WERI-Rb-1 (cell line): ENCODE data around the gene TMSB4X.
"Not testable (repeated sequence)": the region's sequence is repeated elsewhere in the genome, so short reads cannot be mapped to it uniquely, and the experiment has no call there.

Experiments used
- DNase-seq: peaks from one replicate; pipeline ENCODE4 v3.0.0-alpha.2; 2020
- H3K27ac ChIP-seq: fragments of 250-450 bp; sonication (Bioruptor Pico); 2 replicates; pipeline ENCODE4 v1.5.1; 2020; ENCODE audit warnings: mild to moderate bottlenecking, moderate library complexity
- H3K27me3 ChIP-seq: fragments of 250-450 bp; sonication (Bioruptor Pico); 2 replicates; pipeline ENCODE4 v1.5.1; 2021; ENCODE audit warnings: mild to moderate bottlenecking, low read depth, moderate library complexity; ENCODE audit not compliant: insufficient read depth, severe bottlenecking
- H3K36me3 ChIP-seq: fragments of 250-450 bp; sonication (Bioruptor Pico); 2 replicates; pipeline ENCODE4 v1.5.1; 2020; ENCODE audit warnings: mild to moderate bottlenecking, moderate library complexity
- H3K4me3 ChIP-seq: 2 replicates; pipeline ENCODE4 v1.5.1; 2011; ENCODE audit warnings: low read depth, mild to moderate bottlenecking, control low read depth, low read length
- H3K9me3 ChIP-seq: fragments of 250-450 bp; sonication (Bioruptor Pico); 2 replicates; pipeline ENCODE4 v1.5.1; 2021; ENCODE audit warnings: mild to moderate bottlenecking, moderate library complexity; ENCODE audit not compliant: severe bottlenecking
- TF ChIP-seq, protein P1 (sequence below): IDR thresholded peaks from 2 replicates; pipeline ENCODE4 v1.5.1; 2011; ENCODE audit warnings: low read depth, mild to moderate bottlenecking, control low read depth, inconsistent platforms, low read length

Gene TMSB4X

DNA sequence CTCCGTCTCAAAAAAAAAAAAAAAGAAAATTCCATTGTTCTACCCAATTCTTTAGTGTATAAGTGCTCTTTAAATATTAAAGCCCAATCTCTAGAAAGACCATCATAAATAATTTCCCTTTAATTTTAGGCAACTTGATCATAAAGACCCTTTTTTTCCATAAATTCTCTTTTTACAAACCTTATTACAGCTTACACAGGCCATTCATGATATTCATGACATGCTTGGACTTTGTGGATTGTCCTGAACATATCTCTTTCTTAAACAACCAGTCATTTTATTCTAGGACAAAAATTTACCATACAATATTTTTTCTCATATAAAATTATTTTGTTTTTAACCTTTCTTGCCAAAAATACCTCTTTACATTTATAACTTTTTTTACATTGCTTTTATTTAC is 38.0 kb upstream of the TMSB4X start:
- TF ChIP-seq, protein P1, sequence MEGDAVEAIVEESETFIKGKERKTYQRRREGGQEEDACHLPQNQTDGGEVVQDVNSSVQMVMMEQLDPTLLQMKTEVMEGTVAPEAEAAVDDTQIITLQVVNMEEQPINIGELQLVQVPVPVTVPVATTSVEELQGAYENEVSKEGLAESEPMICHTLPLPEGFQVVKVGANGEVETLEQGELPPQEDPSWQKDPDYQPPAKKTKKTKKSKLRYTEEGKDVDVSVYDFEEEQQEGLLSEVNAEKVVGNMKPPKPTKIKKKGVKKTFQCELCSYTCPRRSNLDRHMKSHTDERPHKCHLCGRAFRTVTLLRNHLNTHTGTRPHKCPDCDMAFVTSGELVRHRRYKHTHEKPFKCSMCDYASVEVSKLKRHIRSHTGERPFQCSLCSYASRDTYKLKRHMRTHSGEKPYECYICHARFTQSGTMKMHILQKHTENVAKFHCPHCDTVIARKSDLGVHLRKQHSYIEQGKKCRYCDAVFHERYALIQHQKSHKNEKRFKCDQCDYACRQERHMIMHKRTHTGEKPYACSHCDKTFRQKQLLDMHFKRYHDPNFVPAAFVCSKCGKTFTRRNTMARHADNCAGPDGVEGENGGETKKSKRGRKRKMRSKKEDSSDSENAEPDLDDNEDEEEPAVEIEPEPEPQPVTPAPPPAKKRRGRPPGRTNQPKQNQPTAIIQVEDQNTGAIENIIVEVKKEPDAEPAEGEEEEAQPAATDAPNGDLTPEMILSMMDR = no peak
- Histone ChIP-seq H3K9me3 (peaks cover 3% of the 10 kb centered on the region), H3K4me3 (no peak overlapping the region), H3K36me3 (no peaks in the 10 kb centered on the region), H3K27ac (no peak overlapping the region), H3K27me3 (peaks cover 7% of the 10 kb centered on the region)
- no peak for DNase-seq

DNA sequence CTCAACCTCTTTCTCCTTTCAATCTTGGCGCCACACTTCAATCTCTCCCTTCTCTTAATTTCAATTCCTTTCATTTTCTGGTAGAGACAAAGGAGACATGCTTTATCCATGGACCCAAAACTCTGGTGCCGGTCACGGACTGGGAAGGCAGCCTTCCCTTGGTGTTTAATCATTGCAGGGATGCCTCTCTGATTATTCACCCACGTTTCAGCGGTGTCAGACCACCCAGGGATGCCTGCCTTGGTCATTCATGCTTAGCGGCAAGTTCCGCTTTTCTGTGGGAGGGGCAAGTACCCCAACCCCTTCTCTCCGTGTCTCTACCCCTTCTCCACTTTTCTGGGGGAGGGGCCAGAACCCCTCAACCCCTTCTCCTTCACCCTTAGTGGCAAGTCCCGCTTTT is 34.4 kb upstream of the TMSB4X start:
- H3K36me3 ChIP-seq, H3K4me3 ChIP-seq, H3K27ac ChIP-seq, H3K9me3 ChIP-seq, DNase-seq, H3K27me3 ChIP-seq: not testable (repeated sequence)

DNA sequence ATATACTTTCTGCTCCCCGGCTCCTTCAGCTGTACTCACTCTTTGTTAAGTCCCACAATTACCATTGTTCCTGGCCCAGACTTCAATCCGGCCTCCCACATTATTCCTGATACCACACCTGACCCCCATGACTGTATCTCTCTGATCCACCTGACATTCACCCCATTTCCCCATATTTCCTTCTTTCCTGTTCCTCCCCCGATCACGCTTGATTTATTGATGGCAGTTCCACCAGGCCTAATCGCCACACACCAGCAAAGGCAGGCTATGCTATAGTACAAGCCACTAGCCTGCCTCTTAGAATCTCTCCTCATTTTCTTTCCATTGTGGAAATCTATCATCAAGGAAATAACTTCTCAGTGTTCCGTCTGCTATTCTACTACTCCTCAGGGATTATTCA is 31.3 kb upstream of the TMSB4X start:
- not testable (repeated sequence) for H3K36me3 ChIP-seq, DNase-seq, H3K9me3 ChIP-seq, H3K4me3 ChIP-seq, H3K27me3 ChIP-seq, H3K27ac ChIP-seq

DNA sequence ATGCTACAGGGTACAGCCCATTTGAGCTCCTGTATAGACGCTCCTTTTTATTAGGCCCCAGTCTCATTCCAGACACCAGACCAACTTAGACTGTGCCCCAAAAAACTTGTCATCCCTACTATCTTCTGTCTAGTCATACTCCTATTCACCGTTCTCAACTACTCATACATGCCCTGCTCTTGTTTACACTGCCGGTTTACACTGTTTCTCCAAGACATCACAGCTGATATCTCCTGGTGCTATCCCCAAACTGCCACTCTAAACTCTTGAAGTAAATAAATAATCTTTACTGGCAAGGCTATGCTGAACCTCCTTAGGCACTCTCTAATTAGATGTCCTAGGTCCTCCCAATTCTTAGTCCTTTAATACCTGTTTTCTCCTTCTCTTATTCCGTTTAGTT is 30.5 kb upstream of the TMSB4X start:
- not testable (repeated sequence) for H3K36me3 ChIP-seq, H3K27ac ChIP-seq, H3K4me3 ChIP-seq, H3K27me3 ChIP-seq, DNase-seq, H3K9me3 ChIP-seq

DNA sequence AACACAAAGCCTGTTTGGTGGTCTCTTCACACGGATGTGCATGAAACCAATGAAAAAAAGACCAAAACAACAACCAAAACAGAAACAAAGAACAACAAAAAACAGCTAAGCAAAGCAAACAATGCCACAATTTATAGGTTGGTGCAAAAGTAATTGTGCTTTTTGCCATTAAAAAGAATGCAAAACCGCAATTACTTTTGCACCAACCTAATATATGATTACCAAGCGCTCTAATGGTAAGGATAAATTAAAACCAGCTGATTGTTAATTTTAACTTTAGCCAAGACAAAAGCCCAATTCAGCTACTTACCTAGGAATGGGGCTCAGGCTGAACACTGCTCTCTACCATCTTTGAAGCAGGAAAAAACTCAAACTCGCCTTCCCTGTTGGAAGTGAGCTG is 29.4 kb upstream of the TMSB4X start:
- H3K9me3 ChIP-seq = no peaks in the 10 kb centered on the region
- no peaks in the 10 kb centered on the region for H3K27me3 ChIP-seq
- no peak overlapping the region for H3K27ac ChIP-seq
- TF ChIP-seq, protein P1 = no peak
- DNase-seq = no peak
- no peak overlapping the region for H3K4me3 ChIP-seq
- H3K36me3 ChIP-seq = no peaks in the 10 kb centered on the region

DNA sequence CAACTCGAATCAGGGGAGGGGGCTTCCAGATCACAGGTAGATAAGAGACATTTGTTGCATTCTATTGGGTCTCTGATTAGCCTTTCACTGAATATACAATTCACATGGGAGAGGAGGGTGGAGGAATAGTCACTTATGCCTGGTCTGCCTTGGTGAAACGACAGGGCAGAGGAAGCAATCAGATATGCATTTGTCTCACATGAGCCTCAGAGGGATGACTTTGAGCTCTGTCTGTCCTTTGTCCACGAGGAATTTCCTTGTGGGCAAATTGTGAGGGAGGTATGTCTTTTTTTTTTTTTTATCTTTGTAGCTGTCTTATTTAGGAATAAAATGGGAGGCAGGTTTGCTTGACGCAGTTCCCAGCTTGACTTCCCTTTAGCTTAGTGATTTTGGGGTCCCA is 28.5 kb upstream of the TMSB4X start:
- Histone ChIP-seq H3K9me3 (no peaks in the 10 kb centered on the region), H3K36me3 (no peaks in the 10 kb centered on the region), H3K27me3 (no peaks in the 10 kb centered on the region), H3K27ac (no peak overlapping the region), H3K4me3 (no peak overlapping the region)
- TF ChIP-seq, protein P1 = no peak
- DNase-seq = no peak

DNA sequence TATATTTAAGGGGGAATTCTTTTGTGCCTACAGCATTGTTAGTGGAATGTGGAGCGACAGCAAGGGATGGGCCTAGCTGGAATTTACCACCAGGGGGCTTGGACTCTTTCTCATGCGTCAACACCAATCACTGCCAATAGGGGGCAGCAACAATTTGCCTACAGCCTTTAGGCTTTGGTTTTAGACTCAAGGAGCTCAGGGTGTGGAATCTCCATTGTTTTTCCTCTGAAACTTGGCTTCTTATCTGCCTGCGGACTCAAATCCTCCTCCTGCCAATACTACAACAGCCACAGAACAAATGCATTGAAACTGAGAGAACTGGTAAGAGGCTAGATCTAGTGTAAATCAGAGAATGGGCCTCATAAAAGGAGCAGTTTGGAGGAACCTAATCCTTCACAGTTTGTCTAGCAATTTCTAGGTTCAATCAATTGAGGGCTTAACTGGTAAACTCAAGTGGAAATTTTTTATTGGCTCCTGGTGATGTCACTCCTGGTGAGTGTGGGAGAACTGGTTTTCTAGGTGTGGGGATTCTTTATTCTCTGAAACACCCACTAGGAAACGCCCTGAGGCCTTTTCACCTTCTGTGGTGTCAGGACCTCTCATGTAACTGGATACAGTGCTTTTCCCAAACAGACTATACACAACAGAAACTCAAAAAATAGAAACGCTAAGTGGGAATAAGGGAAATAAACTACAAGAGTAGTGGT is 27.9 kb upstream of the TMSB4X start:
- peak; percentile 76 for DNase-seq
- Histone ChIP-seq H3K27ac (peak overlapping the region; percentile 44), H3K4me3 (no peak overlapping the region), H3K36me3 (no peaks in the 10 kb centered on the region), H3K27me3 (no peaks in the 10 kb centered on the region), H3K9me3 (no peaks in the 10 kb centered on the region)
- TF ChIP-seq, protein P1 = peak; percentile 99
